Lower leg skin (tissue), 3 donors: ENCODE measurements around the gene SULT1A1.
"Not testable (repeated sequence)": the region's sequence is repeated elsewhere in the genome, so short reads cannot be mapped to it uniquely, and the experiment has no call there.

Source experiments
- CTCF ChIP-seq, 3 donors: fragments of 450-650 bp; IDR thresholded peaks; one replicate each; pipeline ENCODE4 v1.5.1; 2016; ENCODE audit warnings: antibody characterized with exemption in 3 of 3, mild to moderate bottlenecking in 3 of 3, moderate library complexity in 2 of 3
- POLR2A ChIP-seq, 2 donors: fragments of 450-650 bp; IDR thresholded peaks; one replicate each; pipeline ENCODE4 v1.6.1; 2016 to 2017; ENCODE audit warnings: antibody characterized with exemption in 2 of 2, mild to moderate bottlenecking in 1 of 2, moderate library complexity in 1 of 2

GRCh38 chr16:28630905-28631304 lies 21.1 kb upstream of the SULT1A1 start:
- not testable (repeated sequence) for TF ChIP-seq CTCF, POLR2A (IDR thresholded peaks at IDR 0.05)
